ENCODE results near the gene PCDHA2.
"Not testable (repeated sequence)": the region's sequence is repeated elsewhere in the genome, so short reads cannot be mapped to it uniquely, and the experiment has no call there.

The PCDHA2 gene

GRCh38 chr5:140821375-140822280 lies 27.0 kb downstream of the PCDHA2 start, which contains the start of gene PCDHA5:
Gene PCDHA5, plus strand, starts transcription at chr5:140821613.
- no peak for DNase-seq

DNA sequence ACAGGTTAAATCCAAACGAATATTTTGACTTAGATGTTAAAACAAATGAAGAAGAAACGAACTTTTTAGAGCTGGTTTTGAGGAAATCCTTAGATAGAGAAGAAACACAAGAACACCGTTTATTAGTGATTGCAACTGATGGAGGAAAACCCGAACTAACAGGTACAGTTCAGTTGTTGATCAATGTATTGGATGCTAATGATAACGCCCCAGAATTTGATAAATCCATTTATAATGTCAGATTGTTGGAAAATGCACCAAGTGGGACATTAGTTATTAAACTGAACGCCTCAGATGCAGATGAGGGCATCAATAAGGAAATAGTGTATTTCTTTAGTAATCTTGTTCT lies 27.6 kb downstream of the PCDHA2 start:
- no peak for DNase-seq

DNA sequence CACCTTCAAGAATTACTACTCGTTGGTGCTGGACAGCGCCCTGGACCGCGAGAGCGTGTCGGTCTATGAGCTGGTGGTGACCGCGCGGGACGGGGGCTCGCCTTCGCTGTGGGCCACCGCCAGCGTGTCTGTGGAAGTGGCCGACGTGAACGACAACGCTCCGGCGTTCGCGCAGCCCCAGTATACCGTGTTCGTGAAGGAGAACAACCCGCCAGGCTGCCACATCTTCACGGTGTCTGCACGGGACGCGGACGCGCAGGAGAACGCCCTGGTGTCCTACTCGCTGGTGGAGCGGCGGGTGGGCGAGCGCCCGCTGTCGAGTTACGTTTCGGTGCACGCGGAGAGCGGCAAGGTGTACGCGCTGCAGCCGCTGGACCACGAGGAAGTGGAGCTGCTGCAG lies 28.3 kb downstream of the PCDHA2 start:
- not testable (repeated sequence) for DNase-seq

DNA sequence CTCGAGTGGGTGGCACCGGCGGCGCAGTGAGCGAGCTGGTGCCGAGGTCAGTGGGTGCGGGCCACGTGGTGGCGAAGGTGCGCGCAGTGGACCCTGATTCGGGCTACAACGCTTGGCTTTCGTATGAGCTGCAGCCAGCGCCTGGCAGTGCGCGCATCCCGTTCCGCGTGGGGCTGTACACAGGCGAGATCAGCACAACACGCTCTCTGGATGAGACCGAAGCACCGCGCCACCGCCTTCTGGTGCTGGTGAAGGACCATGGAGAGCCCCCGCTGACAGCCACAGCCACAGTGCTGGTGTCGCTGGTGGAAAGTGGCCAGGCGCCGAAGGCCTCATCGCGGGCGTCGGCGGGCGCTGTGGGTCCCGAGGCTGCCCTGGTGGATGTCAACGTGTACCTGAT lies 28.8 kb downstream of the PCDHA2 start:
- DNase-seq: no peak

GRCh38 chr5:140827704-140828361 lies 33.2 kb downstream of the PCDHA2 start, which contains the start of gene PCDHA6:
Gene PCDHA6, plus strand, starts transcription at chr5:140827960. Its CDS starts 132 bp downstream, at chr5:140828092.
- no peak for DNase-seq

GRCh38 chr5:140828362-140828737 lies 33.7 kb downstream of the PCDHA2 start:
- DNase-seq: no peak

GRCh38 chr5:140829511-140830501 lies 35.2 kb downstream of the PCDHA2 start:
- not testable (repeated sequence) for DNase-seq

- DNase-seq: no peak
Measured at GRCh38 chr5:140833993-140834392, 39.3 kb downstream of the PCDHA2 start, which contains the start of gene PCDHA7. Gene PCDHA7, plus strand, starts transcription at chr5:140834269. Its CDS starts 115 bp downstream, at chr5:140834384.

DNA sequence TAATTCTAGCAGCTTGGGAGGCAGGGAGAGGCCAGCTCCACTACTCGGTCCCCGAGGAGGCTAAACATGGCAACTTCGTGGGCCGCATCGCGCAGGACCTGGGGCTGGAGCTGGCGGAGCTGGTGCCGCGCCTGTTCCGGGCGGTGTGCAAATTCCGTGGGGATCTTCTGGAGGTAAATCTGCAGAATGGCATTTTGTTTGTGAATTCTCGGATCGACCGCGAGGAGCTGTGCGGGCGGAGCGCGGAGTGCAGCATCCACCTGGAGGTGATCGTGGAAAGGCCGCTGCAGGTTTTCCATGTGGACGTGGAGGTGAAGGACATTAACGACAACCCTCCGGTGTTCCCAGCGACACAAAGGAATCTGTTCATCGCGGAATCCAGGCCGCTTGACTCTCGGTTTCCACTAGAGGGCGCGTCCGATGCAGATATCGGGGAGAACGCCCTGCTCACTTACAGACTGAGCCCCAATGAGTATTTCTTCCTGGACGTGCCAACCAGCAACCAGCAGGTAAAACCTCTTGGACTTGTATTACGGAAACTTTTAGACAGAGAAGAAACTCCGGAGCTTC lies 39.9 kb downstream of the PCDHA2 start:
- not testable (repeated sequence) for DNase-seq

GRCh38 chr5:140835622-140836510 lies 41.2 kb downstream of the PCDHA2 start:
- no peak for DNase-seq

GRCh38 chr5:140840978-140841962 lies 46.6 kb downstream of the PCDHA2 start, which contains the start of gene PCDHA8:
Gene PCDHA8, plus strand, starts transcription at chr5:140841187. Its CDS starts 135 bp downstream, at chr5:140841322.
- no peak for DNase-seq

GRCh38 chr5:140842798-140843733 lies 48.4 kb downstream of the PCDHA2 start:
- no peak for DNase-seq
